RCC 7860 (cell line): Measurements from ENCODE around the gene ALOX15.
"Not testable (repeated sequence)": the region's sequence is repeated elsewhere in the genome, so short reads cannot be mapped to it uniquely, and the experiment has no call there.

Source experiments
- DNase-seq: peaks from one replicate; pipeline ENCODE4 v3.0.0-alpha.2; 2015; ENCODE audit warnings: low spot score
- FAIRE-seq: peaks from 2 replicates; lab custom pipeline; 2012; peaks lifted over from hg19 to GRCh38; lab: Jason Lieb, UNC

The ALOX15 gene

DNA sequence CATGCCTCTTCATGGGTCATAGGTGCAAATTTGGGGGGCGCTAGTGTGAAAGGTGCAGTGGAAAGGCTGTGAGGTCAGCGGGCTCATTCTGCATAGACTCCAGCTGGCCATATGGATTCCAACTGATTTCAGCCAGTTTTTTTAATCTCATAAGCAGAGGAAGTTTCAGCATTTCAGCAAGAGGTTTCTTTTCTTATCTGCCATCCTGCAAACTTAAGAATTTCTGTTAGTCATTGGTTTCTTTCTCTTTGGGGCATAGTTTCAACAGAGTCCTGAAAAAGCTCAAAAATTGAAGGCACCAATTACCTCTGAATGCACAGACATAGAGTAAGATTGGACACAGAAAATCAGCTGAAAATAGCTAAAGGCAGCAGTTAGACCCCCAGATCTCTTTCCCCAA is 16.2 kb upstream of the ALOX15 start:
- FAIRE-seq (no peak), DNase-seq (no peak)

DNA sequence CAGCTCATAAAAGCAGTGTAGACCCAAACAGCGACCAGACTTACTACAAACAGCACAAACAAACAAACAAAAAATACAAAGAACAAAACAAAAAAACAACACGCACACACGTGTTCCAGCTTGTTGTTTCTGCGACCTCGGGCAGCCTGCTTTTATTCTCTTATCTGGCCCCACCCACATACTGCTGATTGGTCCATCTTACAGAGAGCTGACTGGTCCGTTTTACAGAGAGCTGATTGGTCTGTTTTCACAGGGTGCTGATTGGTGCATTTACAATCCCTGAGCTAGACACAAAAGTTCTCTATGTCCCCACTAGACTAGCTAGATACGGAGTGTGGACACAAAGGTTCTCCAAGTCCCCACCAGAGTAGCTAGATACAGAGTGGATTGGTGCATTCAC is 14.5 kb upstream of the ALOX15 start:
- not testable (repeated sequence) for FAIRE-seq, DNase-seq

- FAIRE-seq: no peak
- DNase-seq: no peak
Observed at GRCh38 chr17:4652997-4653396, 11.5 kb upstream of the ALOX15 start.

DNA sequence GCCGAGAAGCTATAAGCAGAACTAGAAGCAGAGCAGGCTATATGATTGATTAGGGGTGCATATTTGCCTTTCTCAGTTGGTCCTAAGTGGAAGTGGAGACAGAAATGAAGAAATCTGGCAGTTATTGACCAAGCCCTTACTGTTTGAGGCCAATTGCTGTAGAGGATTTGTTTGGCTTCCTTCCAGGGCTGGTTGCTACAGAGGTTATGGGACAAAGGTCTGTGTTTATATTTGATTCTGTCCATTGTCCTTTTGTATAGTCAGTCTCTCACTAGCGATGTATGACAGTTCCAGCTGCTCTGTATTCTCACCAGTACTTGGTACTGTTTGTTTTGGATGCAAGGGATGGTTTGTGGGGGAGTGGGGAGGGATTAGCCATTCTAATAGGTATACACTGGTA is 7.3 kb upstream of the ALOX15 start:
- DNase-seq (no peak), FAIRE-seq (no peak)

GRCh38 chr17:4645642-4646041 is 4.2 kb upstream of the ALOX15 start:
- DNase-seq (no peak), FAIRE-seq (no peak)

DNA sequence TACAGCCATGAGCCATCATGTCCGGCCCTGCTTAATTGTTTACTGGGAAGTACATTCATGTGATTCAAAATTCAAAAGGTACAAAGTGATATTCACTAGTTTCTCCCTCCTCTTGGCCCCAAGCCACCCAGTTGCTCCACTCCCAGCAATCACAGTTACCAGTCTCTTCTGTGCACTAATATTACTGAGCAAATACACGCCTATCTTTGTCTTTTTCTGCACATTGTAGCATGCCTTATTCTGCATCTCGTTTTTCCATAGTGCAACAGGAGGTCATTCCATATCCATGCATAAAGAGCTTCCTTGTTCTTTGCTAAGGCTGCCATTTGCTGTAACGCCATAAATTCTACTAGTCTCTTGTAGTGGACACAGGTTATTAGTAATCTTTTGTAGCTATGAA is 2.2 kb upstream of the ALOX15 start:
- no peak for FAIRE-seq
- DNase-seq: no peak

DNA sequence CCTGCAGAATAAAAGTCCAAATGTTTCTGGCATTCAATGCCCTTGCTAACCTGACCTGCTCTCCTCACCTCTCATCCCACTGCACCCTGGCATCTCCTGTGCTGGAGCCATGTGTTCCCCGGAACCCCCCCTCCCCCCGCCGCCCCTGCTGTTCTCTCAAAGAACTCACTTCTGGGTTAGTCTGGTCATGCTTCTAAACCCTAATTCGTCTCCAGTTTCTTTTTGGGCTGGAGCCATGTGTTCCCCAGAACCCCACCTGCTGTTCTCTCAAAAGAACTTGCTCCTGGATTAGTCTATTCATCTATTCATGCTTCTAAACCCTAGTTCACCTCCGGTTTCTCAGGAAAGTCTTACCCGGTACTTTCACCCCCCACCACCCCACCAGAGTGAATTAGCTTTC is 808 bp upstream of the ALOX15 start:
- no peak for DNase-seq

DNA sequence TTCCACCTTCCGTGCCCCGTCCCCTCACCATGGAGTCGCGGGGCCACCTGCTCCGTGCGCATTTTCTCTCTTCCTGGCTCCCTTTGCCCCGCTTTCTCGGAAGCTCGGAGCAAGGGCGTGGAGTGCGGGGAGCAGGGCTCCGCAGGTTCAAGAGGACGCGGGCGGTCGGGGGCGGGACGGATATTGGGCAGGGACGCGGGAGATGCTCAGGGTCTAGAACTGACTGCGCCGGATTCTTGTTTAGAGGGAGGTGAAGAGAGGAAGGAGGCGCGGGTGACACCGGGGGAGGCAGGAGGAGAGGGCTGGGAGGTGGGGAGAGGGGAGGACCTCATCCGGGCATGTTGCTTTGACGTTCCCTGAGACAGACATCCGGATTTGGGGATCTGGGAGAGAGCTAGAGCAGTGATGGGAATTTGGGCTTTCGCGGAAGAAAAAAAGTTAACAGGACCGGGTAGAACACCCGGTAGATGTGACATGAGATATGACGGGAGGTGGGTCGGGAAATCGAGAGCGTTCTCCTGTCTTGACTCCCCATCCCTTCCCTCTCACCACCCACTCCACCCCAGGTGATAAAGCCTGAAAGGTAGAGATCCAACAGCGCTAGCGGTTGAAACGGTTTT is 799 bp downstream of the ALOX15 start:
- not testable (repeated sequence) for DNase-seq, FAIRE-seq

More for the DNA sequence above, 808 bp upstream of the ALOX15 start:
- no peak for FAIRE-seq

- not testable (repeated sequence) for FAIRE-seq, DNase-seq
Observed at GRCh38 chr17:4639301-4640059, 2.0 kb downstream of the ALOX15 start.

GRCh38 chr17:4638766-4639165 is 2.7 kb downstream of the ALOX15 start:
- FAIRE-seq, DNase-seq: not testable (repeated sequence)

DNA sequence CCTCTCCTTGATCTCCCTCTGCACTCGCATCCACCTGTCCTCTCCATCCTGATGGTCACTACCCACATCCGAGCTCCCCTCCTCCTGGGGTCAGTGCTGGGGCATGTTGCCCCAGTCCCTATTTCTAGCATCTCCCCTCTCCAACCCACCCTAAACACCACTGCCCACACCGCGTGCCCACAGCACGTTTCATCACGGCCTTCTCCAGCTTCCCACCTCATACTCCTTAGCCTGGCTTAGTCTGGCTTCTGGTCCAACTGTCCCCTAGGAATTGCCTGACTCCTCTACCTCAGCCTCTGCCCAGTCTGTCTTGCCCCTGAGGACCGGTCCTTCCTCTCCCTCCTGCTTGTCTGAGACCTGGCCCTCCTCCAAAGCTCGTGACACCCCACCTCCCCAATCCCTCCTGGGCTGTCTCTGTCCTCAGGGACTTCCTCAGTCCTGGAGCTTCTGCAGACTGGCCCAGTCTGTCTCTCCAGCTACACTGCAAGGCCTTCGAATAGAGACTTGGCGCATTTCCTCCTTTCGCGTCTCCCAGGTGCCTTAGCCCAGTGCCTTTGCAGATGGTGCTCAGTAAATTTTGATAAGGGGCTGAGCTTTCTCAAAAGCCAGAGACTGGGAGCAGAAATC is 4.9 kb downstream of the ALOX15 start:
- no peak for FAIRE-seq
- DNase-seq: no peak

DNA sequence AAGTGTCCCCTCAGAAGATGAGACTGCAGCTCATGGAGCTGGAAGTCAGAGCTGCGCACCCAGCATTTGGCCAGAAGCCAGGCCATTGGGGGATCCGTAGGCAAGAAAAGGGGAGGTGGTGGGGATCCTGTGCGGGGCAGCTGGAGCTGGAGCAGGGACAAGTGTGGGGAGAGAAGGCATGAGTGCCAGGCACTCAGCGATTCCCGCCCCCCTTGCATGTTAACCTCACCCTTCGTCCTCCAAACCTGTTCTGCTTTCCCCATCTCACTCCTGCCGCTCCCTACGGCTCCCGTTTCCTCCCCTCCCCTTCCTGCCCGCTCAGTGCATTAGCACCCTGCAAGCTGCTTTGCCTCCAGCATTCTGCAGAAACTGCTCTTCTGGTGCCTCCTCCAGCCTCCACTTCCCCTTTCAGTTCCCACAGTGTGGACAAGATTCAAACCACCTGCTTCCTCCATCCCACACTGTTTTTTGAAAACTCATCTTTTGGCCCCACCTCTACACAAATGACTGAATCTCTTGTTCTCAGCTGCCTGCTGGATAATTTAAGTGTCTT is 5.6 kb downstream of the ALOX15 start:
- FAIRE-seq: no peak
- DNase-seq: no peak

DNA sequence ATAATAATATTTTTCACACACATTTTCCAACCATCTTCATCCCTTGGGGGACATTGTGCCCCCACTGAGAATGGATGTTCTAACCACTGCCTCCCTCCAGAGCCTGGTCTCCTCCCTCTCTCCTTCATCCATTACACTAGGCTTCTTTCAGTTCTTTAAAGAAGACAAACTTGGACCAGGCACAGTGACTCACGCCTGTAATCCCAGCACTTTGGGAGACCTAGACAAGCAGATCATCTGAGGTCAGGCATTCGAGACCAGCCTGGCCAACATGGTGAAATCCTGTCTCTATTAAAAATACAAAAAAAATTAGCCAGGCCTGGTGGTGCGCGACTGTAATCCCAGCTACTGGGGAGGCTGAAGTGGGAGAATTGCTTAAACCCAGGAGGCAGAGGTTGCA is 6.5 kb downstream of the ALOX15 start:
- DNase-seq (no peak), FAIRE-seq (no peak)

GRCh38 chr17:4633643-4634042 is 7.8 kb downstream of the ALOX15 start:
- FAIRE-seq: no peak
- DNase-seq: no peak

GRCh38 chr17:4632581-4632920 is 8.9 kb downstream of the ALOX15 start:
- FAIRE-seq (no peak), DNase-seq (no peak)

GRCh38 chr17:4631836-4632580 is 9.5 kb downstream of the ALOX15 start:
- no peak for FAIRE-seq
- peak; percentile 18 for DNase-seq

GRCh38 chr17:4631431-4631830 is 10.0 kb downstream of the ALOX15 start:
- FAIRE-seq: no peak
- no peak for DNase-seq

DNA sequence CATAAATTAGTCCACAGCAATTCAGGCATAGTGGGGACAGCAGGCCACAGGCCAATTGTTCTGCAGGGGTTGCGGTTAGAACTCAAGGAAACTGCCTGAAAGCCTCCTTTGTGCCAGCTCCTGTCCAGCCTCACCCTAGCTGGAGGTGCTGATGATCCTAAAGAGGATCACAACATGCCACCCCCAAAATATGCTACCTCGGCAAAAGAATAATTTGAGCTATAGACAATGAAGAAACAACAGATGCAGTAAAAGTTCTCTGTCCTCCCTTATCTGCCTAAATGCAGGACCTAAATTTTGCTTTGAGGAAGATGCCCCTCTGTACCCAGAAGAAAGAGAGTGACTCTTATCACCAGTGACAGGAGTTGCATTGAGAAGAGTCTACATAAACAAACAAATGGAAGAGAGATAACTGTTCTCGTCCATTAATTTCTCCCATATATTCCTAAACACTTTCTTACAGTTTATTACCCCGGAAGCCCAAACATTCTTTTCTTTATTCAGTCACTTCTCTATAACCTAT is 14.7 kb downstream of the ALOX15 start:
- FAIRE-seq (no peak), DNase-seq (no peak)

DNA sequence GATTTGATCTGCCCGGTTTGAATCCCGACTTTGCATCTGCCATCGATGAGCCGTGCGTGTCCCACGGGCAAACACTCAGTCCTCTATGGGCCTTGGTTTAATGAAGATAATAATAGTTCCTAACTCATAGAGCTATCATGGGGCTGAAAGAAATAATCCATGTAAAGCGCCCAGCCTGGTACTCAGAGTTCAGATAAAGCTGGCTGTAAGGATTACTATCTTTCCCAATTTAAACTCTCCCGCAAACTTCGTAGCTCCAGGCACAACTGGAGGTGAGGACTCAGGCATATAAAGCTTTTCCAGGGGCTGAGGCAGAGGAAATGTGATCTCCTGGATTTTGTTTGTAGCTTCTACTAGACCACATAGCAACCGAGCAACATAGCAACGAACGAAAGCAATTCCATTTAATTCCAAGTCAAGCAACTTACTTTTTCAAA is 16.3 kb downstream of the ALOX15 start:
- DNase-seq (no peak), FAIRE-seq (no peak)

DNA sequence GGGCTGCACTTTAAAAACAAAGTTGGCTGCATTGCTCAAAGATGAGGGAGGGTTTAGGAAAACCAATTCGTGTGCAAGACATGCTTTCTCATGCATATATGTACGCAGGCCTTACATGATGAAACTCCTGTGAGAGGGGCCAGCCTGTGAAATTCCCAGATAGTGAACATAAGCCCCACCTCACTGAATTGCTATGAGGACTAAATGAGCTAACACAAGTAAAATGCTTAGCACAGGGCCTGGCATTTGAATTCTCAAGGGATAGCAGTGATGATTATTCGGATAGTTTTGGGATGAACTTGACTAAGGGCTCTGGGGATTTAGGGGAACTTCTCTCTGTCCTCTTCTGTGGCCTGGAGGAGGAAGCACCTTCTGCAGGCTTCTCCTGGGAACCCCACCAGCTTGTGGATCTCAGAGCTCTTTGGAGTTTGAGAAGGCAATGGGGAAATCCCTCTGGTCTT is 17.0 kb downstream of the ALOX15 start:
- not testable (repeated sequence) for DNase-seq, FAIRE-seq

GRCh38 chr17:4623249-4623648 is 18.2 kb downstream of the ALOX15 start:
- DNase-seq (no peak), FAIRE-seq (no peak)
